ENCODE measurements around the gene ELK4. TPM values are rescaled to one million over a fixed set of nuclear protein-coding genes. Genes with fewer than 3 reads are reported as not detected.
A peak's percentile ranks its signal among the peaks of the same experiment; 100 is the strongest.

Gene ELK4
- total and polyA plus RNA-seq, 2 donors (not counting 1 experiment from before 2014, with no cell fraction given): 11.7 to 11.8 TPM

GRCh38 chr1:205589618-205590456 lies 42.0 kb downstream of the ELK4 start:
- Histone ChIP-seq H3K4me1 (ENCODE audit: control insufficient read depth, extremely low read depth, insufficient read depth, low read length) (no peaks in the 10 kb centered on the region), H4K20me1 (ENCODE audit: control insufficient read depth, extremely low read depth, insufficient read depth, low read length) (no peaks in the 10 kb centered on the region), H3K27ac (ENCODE audit: insufficient read depth, low read length) (no peak overlapping the region), H3K27me3 (ENCODE audit: control insufficient read depth, insufficient read depth, low read length) (no peaks in the 10 kb centered on the region), H3K9ac (ENCODE audit: insufficient read depth, low read length) (no peak overlapping the region), H3K4me2 (ENCODE audit: extremely low read depth, insufficient read depth, low read length) (no peak overlapping the region), H2AFZ (ENCODE audit: low read length) (no peak overlapping the region), H3K79me2 (ENCODE audit: control insufficient read depth, insufficient read depth, low read length) (no peaks in the 10 kb centered on the region), H3K9me3 (ENCODE audit: control insufficient read depth, insufficient read depth, low read depth, low read length) (no peaks in the 10 kb centered on the region), H3K4me3 (replicated peaks in 1 of 4; ENCODE audit: control extremely low read depth in 1 of 4, insufficient read depth in 1 of 4, low read depth in 3 of 4, low read length in 4 of 4) (no peak overlapping the region), H3K36me3 (ENCODE audit: control insufficient read depth, insufficient read depth, low read length) (no peaks in the 10 kb centered on the region)
- DNase-seq (ENCODE audit: low read depth in 2 of 2): no peak
- TF ChIP-seq EZH2 (IDR thresholded peaks at IDR 0.05; ENCODE audit: low read length, missing control alignments) (no peak), CTCF (conservative IDR thresholded peaks at IDR 0.05 in 1 of 2, IDR thresholded peaks at IDR 0.05 in 1 of 2; ENCODE audit: low read depth in 1 of 2, low read length in 2 of 2) (no peak)

- no peak for DNase-seq (ENCODE audit: low read depth in 2 of 2)
- H3K9ac ChIP-seq (ENCODE audit: insufficient read depth, low read length): no peak overlapping the region
- no peaks in the 10 kb centered on the region for H3K36me3 ChIP-seq (ENCODE audit: control insufficient read depth, insufficient read depth, low read length)
- H3K27me3 ChIP-seq (ENCODE audit: control insufficient read depth, insufficient read depth, low read length): no peaks in the 10 kb centered on the region
- no peak overlapping the region for H3K27ac ChIP-seq (ENCODE audit: insufficient read depth, low read length)
- TF ChIP-seq EZH2 (IDR thresholded peaks at IDR 0.05; ENCODE audit: low read length, missing control alignments) (no peak), CTCF (conservative IDR thresholded peaks at IDR 0.05 in 1 of 2, IDR thresholded peaks at IDR 0.05 in 1 of 2; ENCODE audit: low read depth in 1 of 2, low read length in 2 of 2) (no peak)
- no peaks in the 10 kb centered on the region for H3K9me3 ChIP-seq (ENCODE audit: control insufficient read depth, insufficient read depth, low read depth, low read length)
- no peaks in the 10 kb centered on the region for H3K79me2 ChIP-seq (ENCODE audit: control insufficient read depth, insufficient read depth, low read length)
- H3K4me3 ChIP-seq (replicated peaks in 1 of 4; ENCODE audit: control extremely low read depth in 1 of 4, insufficient read depth in 1 of 4, low read depth in 3 of 4, low read length in 4 of 4): no peak overlapping the region
- H2AFZ ChIP-seq (ENCODE audit: low read length): no peak overlapping the region
- H4K20me1 ChIP-seq (ENCODE audit: control insufficient read depth, extremely low read depth, insufficient read depth, low read length): no peaks in the 10 kb centered on the region
- H3K4me1 ChIP-seq (ENCODE audit: control insufficient read depth, extremely low read depth, insufficient read depth, low read length): no peaks in the 10 kb centered on the region
- no peak overlapping the region for H3K4me2 ChIP-seq (ENCODE audit: extremely low read depth, insufficient read depth, low read length)
Measured at GRCh38 chr1:205589046-205589445, 42.8 kb downstream of the ELK4 start.

- peaks cover under 1% of the 10 kb centered on the region for H3K27me3 ChIP-seq (ENCODE audit: control insufficient read depth, insufficient read depth, low read length)
- DNase-seq (ENCODE audit: low read depth in 2 of 2): peak; percentile 56 to 70
- no peak overlapping the region for H3K4me2 ChIP-seq (ENCODE audit: extremely low read depth, insufficient read depth, low read length)
- H3K9me3 ChIP-seq (ENCODE audit: control insufficient read depth, insufficient read depth, low read depth, low read length): no peaks in the 10 kb centered on the region
- H4K20me1 ChIP-seq (ENCODE audit: control insufficient read depth, extremely low read depth, insufficient read depth, low read length): no peaks in the 10 kb centered on the region
- H3K9ac ChIP-seq (ENCODE audit: insufficient read depth, low read length): no peak overlapping the region
- peak; percentile 53 to 60 for TF ChIP-seq CTCF (conservative IDR thresholded peaks at IDR 0.05 in 1 of 2, IDR thresholded peaks at IDR 0.05 in 1 of 2; ENCODE audit: low read depth in 1 of 2, low read length in 2 of 2)
- TF ChIP-seq EZH2 (IDR thresholded peaks at IDR 0.05; ENCODE audit: low read length, missing control alignments): no peak
- no peak overlapping the region for H3K27ac ChIP-seq (ENCODE audit: insufficient read depth, low read length)
- no peak overlapping the region for H3K4me3 ChIP-seq (replicated peaks in 1 of 4; ENCODE audit: control extremely low read depth in 1 of 4, insufficient read depth in 1 of 4, low read depth in 3 of 4, low read length in 4 of 4)
- H2AFZ ChIP-seq (ENCODE audit: low read length): no peak overlapping the region
- H3K36me3 ChIP-seq (ENCODE audit: control insufficient read depth, insufficient read depth, low read length): no peaks in the 10 kb centered on the region
- H3K4me1 ChIP-seq (ENCODE audit: control insufficient read depth, extremely low read depth, insufficient read depth, low read length): no peaks in the 10 kb centered on the region
- no peaks in the 10 kb centered on the region for H3K79me2 ChIP-seq (ENCODE audit: control insufficient read depth, insufficient read depth, low read length)
Measured at GRCh38 chr1:205588636-205589035, 43.2 kb downstream of the ELK4 start.
